ENCODE results near the gene ADTRP. TPM values are rescaled to one million over a fixed set of nuclear protein-coding genes. Genes with fewer than 3 reads are reported as not detected.

Gene ADTRP
- polyA plus RNA-seq, 4 donors: 0.14 to 3.3 (median 2.5) TPM

GRCh38 chr6:11672256-11672655 lies 106.3 kb downstream of the ADTRP start:
- DNase-seq (ENCODE audit: low read depth in 4 of 4, low spot score in 3 of 4): no peak

- no peak for DNase-seq (ENCODE audit: low read depth in 4 of 4, low spot score in 3 of 4)
Observed at GRCh38 chr6:11669696-11670095, 108.9 kb downstream of the ADTRP start.

- no peak for DNase-seq (ENCODE audit: low read depth in 4 of 4, low spot score in 3 of 4)
Observed at GRCh38 chr6:11668455-11668854, 110.1 kb downstream of the ADTRP start.

- no peak for DNase-seq (ENCODE audit: low read depth in 4 of 4, low spot score in 3 of 4)
Observed at GRCh38 chr6:11667876-11668275, 110.7 kb downstream of the ADTRP start.

GRCh38 chr6:11665604-11666326 lies 112.8 kb downstream of the ADTRP start:
- DNase-seq (ENCODE audit: low read depth in 4 of 4, low spot score in 3 of 4): no peak

Other genes starting within 250 kb of the ADTRP start
- gene TMEM170B, start 241.1 kb downstream of the ADTRP start, polyA plus RNA-seq (ENCODE audit: insufficient read length in 4 of 4): 10 to 100 TPM in 2 of 4 donors, 1 to 10 TPM in 2; 7.3 to 10.7 (median 9.7) TPM
- gene HIVEP1, start 233.5 kb upstream of the ADTRP start, polyA plus RNA-seq (ENCODE audit: insufficient read length in 4 of 4): 10 to 100 TPM; 22.6 to 25.8 (median 23.8) TPM